B cell (primary cell): ENCODE data around the gene RPRD1B. TPM values are rescaled to one million over a fixed set of nuclear protein-coding genes. Genes with fewer than 3 reads are reported as not detected.

Source experiments
- polyA plus RNA-seq: library from polyadenylated mRNA; depleted of rRNA; stranded (reverse); fragments of >200 nt; gene quantifications from 2 replicates; pipeline ENCODE4 v1.2.3, GENCODE V29; 2012
- small RNA-seq: library from RNA; depleted of rRNA; stranded (forward); fragments of <200 nt; gene quantifications from one replicate; pipeline ENCODE3, GENCODE V24; 2012; ENCODE audit warnings: low replicate concordance, low read depth; ENCODE audit not compliant: insufficient read length
- total RNA-seq, 2 donors: library from RNA; stranded (reverse); fragments of 120-200 nt in 1 of 2; gene quantifications; 1 replicate in 1 of 2; 2 replicates in 1 of 2; pipeline versions ENCODE4 v1.2.3 to v1.2.4, GENCODE V29; 2013 to 2022

Gene RPRD1B
- total and polyA plus RNA-seq, 2 donors (not counting 1 experiment from before 2014, with no cell fraction given): 6.0 to 54.9 TPM

Small RNA genes within 50 kb of the gene (small RNA-seq; reads per million reads assigned to genes)
- not detected for gene RN7SL237P

Other genes with a start within 250 kb of the RPRD1B start
- gene VSTM2L, start 130.6 kb upstream of the RPRD1B start, total RNA-seq: not detected in 2 replicates
- gene VSTM2L, start 130.6 kb upstream of the RPRD1B start, polyA plus RNA-seq: 0.16 and 0.25 TPM in 2 replicates
- 33.9 and 34.5 TPM in 2 replicates for gene TTI1, start 290 bp upstream of the RPRD1B start, total RNA-seq
- 12.9 and 13.9 TPM in 2 replicates for gene TTI1, start 290 bp upstream of the RPRD1B start, polyA plus RNA-seq
- gene TGM2, start 131.5 kb downstream of the RPRD1B start, total RNA-seq: 58.8 and 60.8 TPM in 2 replicates
- 0.27 and 2.4 TPM in 2 replicates for gene TGM2, start 131.5 kb downstream of the RPRD1B start, polyA plus RNA-seq
- not detected in 2 replicates for gene KIAA1755, start 227.0 kb downstream of the RPRD1B start, total RNA-seq
- gene KIAA1755, start 227.0 kb downstream of the RPRD1B start, polyA plus RNA-seq: not detected in 2 replicates